Inflammatory macrophage treated with lipopolysaccharide for 4 hours (primary cell): ENCODE results near the gene VEGFA.
A peak's percentile ranks its signal among the peaks of the same experiment; 100 is the strongest.
"Not testable (repeated sequence)": the region's sequence is repeated elsewhere in the genome, so short reads cannot be mapped to it uniquely, and the experiment has no call there.

Source experiments
- DNase-seq: peaks from one replicate; pipeline ENCODE4 v3.0.0-alpha.2; 2020

VEGFA gene

DNA sequence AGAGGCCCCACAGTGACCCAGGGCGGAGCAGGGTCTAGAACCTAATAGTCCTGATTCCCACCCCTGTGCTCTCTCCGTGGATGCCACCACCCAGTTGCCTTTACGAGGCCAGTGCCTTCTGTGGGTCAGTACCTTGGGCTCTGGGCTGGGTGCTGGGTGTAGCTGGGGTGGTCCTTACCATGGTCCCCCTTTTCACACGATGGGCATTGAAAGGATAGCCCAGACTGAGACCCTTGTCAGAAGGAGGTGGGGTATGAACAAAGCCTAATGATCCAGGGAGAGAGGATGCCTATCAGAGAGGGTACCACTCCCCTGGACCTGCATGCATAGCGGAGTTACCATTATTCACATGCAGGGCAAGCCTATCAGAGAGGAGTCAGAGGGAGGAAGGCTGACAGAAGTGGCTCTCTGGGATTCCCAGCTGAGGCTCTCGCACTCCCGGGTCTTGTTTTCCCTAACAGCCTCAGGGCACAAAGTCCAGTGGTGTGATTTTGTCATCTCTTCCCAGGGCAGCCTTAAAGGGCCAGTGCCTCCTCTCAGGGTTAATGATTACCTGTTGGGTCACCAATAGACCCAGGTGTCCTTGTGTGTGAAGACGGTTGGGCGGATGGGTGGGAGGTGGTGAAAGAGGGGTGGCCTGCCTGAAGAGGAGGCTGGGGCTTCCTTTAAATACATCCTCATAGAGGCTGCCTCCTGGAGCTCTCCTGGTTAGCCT, 36.2 kb downstream of the VEGFA start:
- DNase-seq = no peak

- no peak for DNase-seq
These were observed 36.8 kb downstream of the VEGFA start for GRCh38 chr6:43806758-43807227.

DNA sequence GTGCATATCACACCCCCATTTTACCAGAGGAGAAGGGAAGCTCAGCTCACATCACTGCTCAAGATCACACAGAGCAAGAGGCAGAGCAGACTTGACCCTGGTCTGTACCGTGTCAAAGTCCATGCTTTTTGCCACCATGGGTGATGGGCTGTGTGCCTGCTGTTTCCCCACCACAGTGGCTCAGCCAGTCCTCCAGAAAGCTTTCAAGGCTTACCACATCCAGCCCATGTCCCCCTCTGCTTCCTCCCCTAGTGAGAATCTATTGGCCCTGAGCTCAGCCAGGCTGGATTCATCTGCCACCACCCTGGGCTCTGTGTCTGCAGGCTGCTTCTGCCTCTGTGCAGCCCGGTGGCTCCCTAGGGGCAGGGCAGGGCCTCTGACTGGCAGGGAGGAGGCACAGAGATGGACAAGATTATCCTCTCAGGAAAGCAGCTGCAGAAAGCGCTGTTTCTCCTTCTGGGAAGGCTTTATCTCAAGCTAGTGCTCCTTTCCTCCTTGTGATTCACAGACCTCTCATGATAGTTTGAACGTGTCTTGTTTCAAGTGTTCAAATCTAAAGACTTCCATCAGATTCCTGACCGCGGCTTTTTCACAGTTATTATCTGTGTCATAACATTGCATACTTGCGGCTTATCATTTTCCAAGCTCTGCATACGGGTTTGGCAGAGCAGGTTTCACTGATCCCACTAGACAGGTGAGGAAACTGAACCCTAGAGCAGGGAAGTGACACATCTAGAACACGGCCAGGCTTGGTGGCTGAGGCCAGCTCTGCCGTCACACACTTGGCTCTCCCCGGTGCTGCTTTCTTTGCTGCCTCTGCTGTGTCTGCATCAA, 37.4 kb downstream of the VEGFA start:
- no peak for DNase-seq

- no peak for DNase-seq
These were observed 38.4 kb downstream of the VEGFA start for GRCh38 chr6:43808412-43808811.

DNA sequence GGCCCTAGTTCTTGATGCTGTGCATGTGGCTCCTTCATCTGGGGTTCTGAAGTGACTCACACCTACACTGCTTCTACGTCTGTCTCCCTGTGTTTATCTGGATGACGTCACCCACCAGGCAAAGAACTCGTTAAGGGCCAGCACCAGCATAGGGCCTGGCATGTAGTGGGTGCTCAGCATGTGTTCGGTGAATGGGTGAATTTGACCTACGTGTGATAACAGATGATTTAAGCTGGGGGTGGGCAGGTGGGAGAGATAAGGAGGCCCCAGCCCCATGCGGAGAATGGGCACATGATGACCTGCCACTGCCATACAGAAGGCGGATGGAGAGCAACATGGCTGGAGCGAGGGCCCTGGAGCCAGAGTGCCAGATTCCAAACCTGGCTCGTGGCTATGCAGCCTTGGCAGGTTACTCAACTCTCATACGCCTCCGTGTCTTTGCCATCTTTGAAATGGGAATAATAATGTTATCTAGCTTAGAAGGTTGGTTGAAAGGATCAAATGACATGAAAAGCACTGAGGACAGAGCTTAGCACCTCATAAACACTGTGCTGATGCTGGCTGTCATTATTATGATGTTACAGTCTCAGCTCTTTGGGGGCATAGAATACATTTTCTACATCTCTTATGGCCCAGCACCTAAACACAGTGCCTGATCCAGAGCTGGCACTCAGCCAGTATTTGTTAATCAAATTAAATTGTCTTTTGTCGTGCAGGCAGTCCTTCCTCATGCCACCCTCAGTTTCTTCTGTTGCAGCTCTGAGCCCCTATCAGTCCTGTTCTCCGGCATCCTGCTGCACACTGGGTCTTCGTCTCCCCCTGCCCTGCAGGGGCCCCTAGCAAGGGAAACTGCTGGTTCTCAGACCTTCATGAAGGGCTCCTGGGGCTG, 39.6 kb downstream of the VEGFA start:
- no peak for DNase-seq

- DNase-seq = no peak
These were observed 41.1 kb downstream of the VEGFA start for GRCh38 chr6:43810965-43811732.

GRCh38 chr6:43811733-43812099, 41.7 kb downstream of the VEGFA start:
- DNase-seq = no peak

DNA sequence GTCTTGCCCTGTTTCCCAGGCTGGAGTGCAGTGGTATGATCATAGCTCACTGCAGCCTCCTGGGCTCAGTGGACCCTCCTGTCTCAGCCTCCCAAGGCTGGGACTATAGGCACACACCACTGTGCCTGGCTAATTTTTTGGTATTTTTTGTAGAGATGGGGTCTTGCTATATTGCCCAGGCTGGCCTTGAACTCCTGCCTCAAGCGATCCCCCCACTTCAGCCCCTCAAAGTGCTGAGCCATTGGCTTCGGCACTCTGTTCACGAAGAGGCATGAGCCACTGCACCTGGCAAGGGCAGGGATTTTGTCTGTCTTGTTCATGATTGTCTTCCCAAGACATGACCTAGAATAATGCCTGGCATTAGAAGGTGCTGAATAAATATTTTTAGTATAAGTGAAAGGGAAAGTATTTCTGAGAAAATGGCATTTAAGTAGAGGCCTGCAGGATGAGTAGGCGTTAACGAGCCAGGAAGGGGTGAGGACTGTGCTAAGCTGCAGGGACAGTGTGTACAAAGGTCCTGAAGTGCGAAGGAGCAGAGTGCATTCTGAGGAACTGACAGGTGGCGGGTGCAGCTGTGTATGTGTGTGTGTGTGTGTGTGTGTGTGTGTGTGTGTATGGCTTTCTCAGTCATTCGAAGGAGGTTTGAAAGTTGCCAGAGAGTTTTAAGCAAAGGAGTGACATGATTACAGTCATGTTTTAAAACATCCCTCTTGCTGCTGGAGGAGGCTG, 43.0 kb downstream of the VEGFA start:
- DNase-seq = peak; percentile 80

GRCh38 chr6:43814111-43814510, 44.1 kb downstream of the VEGFA start:
- DNase-seq = no peak

DNA sequence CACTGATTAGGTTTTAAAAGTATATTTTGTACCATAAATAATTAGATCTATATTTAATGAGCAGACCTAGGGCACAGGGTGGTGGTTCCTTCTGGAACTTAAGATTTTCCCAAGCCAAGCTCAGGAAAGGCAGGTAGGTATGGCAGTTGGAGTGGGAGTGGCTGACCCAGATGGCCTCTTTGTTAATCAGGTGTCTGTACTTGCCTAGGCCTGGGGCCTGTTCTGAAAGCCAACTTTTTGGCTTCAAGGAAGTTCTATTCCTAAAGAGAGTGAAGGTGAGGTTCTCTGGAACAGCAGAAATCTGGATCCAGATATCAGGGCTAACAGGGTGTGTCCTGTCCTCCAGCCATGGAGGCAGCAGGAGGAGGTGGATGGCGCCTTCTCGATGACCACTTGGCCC, 44.9 kb downstream of the VEGFA start:
- no peak for DNase-seq

DNA sequence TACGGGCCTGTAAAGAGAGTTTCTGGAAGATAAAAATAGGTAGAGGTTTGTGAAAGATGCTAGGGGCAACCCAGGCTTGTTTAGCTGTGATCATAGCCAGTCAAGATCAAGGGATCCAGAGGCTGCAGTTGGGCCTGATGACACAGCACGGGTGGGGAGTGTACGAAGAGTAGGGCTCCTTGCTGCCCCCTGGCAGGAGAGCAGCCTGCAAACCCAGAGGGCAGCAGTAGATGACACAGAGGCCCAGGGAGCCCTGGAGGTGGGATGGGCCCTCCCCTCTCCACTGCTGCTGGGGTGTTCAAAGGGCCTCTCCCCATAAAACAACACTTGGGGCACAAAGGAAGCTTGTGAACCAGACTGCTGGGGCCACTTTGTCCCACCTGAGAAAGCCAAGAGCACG, 47.2 kb downstream of the VEGFA start:
- peak; percentile 54 for DNase-seq

DNA sequence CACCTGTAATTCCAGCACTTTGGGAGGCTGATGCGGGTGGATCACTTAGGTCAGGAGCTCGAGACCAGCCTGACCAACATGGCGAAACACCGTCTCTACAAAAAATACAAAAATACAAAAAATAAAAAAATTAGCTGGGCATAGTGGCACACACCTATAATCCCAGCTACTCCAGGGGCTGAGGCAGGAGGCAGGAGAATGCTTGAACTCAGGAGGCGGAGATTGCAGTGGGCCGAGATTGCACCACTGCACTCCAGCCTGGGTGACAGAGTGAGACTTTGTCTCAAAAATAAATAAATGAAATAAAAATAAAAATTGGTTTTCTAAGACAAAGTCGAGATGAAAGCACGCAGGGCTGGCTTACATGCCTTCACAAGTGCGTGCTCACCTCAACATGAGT, 49.0 kb downstream of the VEGFA start:
- not testable (repeated sequence) for DNase-seq

DNA sequence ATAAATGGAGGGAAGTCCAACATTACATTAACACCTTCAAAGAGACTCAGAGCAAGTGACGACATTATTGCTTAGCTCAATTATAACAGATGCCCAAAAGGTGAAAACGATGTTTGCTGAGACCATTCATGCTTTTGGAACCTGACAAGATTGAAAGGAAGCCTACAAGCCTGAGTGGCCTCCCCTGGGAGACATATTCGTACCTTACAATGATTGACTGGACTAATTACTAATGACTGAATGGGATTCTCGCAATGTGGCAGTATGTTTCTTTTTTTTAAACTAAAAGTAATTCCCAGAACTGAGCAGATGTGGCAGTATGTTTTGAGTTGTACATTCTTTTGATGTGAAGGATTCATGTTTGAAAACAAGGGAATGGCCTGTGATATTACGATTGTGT, 49.9 kb downstream of the VEGFA start:
- no peak for DNase-seq

GRCh38 chr6:43820486-43820885, 50.5 kb downstream of the VEGFA start:
- DNase-seq = no peak

GRCh38 chr6:43821101-43821886, 51.3 kb downstream of the VEGFA start:
- DNase-seq = no peak

GRCh38 chr6:43823390-43823789, 53.4 kb downstream of the VEGFA start:
- no peak for DNase-seq

DNA sequence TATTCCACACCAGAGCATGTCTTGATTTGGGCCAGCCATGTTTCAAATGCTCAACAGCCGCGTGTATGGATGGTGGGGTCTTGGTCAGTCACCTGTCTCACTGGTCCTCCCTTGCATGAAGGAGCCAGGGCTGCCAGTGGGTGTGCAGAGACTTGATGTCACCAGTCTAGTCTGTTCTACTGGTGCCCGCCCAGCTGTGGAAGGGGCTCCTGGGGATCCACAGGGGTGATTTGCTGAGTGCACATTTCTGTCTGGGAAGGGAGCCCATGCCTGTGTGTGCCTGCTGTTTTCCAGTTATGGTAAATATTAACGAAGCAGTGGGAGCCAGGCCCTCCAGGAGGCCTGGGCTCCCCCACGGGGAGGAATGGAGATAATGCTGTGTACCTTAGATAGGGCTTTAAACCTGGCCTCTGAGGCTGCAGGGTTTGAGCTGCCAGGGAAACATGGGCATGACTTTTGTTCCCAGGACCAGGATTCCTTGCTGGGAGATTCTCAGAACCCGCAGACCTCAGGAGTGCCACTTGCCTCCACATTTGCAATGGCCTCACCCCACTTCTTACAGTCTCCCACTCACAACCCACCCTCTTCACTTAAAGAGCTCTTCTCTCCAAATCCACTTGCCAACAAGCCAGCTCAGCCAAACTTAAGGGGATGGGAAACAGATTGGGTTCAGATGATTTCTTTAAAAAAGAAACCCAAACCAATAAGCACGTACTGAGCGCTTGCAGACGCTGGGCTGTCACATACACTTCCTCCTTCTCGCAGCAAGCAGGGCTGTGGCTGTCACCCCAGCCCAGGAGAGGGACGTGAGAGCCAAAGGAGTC, 54.1 kb downstream of the VEGFA start:
- peak; percentile 58 for DNase-seq

- no peak for DNase-seq
These were observed 54.7 kb downstream of the VEGFA start for GRCh38 chr6:43824703-43825064.

DNA sequence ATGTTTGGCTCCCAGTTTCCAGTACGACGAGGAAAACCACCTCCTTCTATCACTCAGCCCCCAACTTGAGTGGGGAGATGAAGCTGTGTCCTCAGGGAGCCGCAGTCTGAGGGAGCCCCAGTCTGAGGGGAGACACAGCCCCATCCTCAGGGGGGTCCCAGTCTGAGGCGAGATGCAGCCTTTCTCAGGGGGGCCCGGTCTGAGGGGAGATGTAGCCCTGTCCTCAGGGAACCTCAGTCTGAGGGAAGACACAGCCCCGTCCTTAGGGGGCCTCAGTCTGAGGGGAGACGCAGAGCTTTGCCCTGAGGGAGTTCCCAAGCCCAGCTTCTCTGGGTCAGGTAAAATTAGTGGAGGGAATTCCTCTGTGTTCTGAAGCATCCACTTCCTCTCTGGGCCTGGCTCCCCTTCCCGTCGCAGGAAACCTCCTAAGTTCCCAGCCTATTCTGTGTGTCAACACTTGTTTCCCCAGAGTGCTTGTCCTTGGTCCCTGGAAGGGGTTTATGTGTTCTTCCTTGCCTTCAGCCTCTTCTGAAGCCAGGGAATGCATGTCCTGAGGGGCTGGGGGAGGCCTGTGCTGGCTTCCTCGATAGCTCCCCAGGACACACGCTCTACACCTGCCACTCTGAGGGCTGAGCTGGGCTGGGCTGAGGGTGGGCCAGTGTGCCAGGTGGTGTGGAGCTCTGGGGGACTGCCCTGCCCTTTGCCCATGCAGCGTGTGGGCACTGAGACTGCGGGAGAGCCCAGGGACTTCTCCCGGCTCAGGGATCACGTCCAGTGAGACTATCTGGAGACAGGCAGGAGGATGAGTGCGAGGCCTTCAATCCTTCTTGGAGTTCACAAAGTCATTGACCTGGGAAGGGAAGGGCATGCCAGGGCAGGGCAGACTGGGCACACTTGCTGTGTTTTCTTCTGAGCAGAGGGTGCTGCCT, 55.4 kb downstream of the VEGFA start:
- no peak for DNase-seq
